ENCODE measurements around the gene CT45A9. TPM values are rescaled to one million over a fixed set of nuclear protein-coding genes. Genes with fewer than 3 reads are reported as not detected.

CT45A9 gene
- not detected in 2 replicates for polyA plus RNA-seq

GRCh38 chrX:135871712-135872111 is at the start of gene CT45A9:
TSS of gene CT45A9 (minus strand) at chrX:135871812. CDS start at chrX:135868061, 3,751 bp downstream.

GRCh38 chrX:135893294-135893817 is 21.7 kb upstream of the CT45A9 start, which contains the start of the genes CT45A10 and SAGE1:
TSS of gene CT45A10 (minus strand) at chrX:135893444. CDS start at chrX:135885344, 8,100 bp downstream.
TSS of gene SAGE1 (plus strand) at chrX:135893716. CDS start at chrX:135896243, 2,527 bp downstream.

GRCh38 chrX:135854438-135854837 is 17.2 kb downstream of the CT45A9 start, which contains the start of gene CT45A8:
TSS of gene CT45A8 (minus strand) at chrX:135854538. CDS start at chrX:135850783, 3,755 bp downstream.

GRCh38 chrX:135837180-135837579 is 34.4 kb downstream of the CT45A9 start, which contains the start of gene CT45A7:
TSS of gene CT45A7 (minus strand) at chrX:135837280. CDS start at chrX:135833533, 3,747 bp downstream.

GRCh38 chrX:135819912-135820311 is 51.7 kb downstream of the CT45A9 start, which contains the start of gene CT45A2:
TSS of gene CT45A2 (minus strand) at chrX:135820012. CDS start at chrX:135816265, 3,747 bp downstream.

Other genes with a start within 250 kb of the CT45A9 start
- not detected in 2 replicates for gene CT45A1, start 158.2 kb downstream of the CT45A9 start, polyA plus RNA-seq
- gene CT45A3, start 103.6 kb downstream of the CT45A9 start, polyA plus RNA-seq: not detected in 2 replicates
- 0.94 TPM in 1 of 2 replicates, not detected in the other for gene CT45A5, start 86.3 kb downstream of the CT45A9 start, polyA plus RNA-seq
- gene CT45A6, start 69.0 kb downstream of the CT45A9 start, polyA plus RNA-seq: not detected in 2 replicates
- not detected in 2 replicates for gene CT45A2, start 51.8 kb downstream of the CT45A9 start, polyA plus RNA-seq
- gene CT45A7, start 34.5 kb downstream of the CT45A9 start, polyA plus RNA-seq: not detected in 2 replicates
- not detected in 2 replicates for gene CT45A8, start 17.3 kb downstream of the CT45A9 start, polyA plus RNA-seq
- gene CT45A10, start 21.6 kb upstream of the CT45A9 start, polyA plus RNA-seq: not detected in 2 replicates
- not detected in 2 replicates for gene SAGE1, start 21.9 kb upstream of the CT45A9 start, polyA plus RNA-seq
- 41.5 and 59.8 TPM in 2 replicates for gene MMGT1, start 102.2 kb upstream of the CT45A9 start, polyA plus RNA-seq
- gene SLC9A6, start 113.6 kb upstream of the CT45A9 start, polyA plus RNA-seq: 45.9 and 51.0 TPM in 2 replicates